Panc1 (cell line): ENCODE data around the gene CCDC8. TPM values are rescaled to one million over a fixed set of nuclear protein-coding genes. Genes with fewer than 3 reads are reported as not detected.

Source experiments
- ATAC-seq: fragments of 200-7000 bp; cut with Tn5 transposase; 2 replicates; pipeline ENCODE4 v1.9.1; 2020; ENCODE audit warnings: mild to moderate bottlenecking, moderate library complexity
- BruUV-seq: library from RNA; stranded (reverse); fragments of 400-500 nt; replicated peaks from 2 replicates; lab custom pipeline; 2021; lab: Mats Ljungman, UMichigan
- CTCF ChIA-PET: fragments of 300-600 bp; sonication (Branson Sonifier 250); formaldehyde crosslinking; loops from one replicate; lab custom pipeline; 2022; ENCODE audit warnings: antibody characterized with exemption; lab: Charles Lee
- POLR2A ChIA-PET: fragments of 300-600 bp; sonication (Branson Sonifier 250); formaldehyde crosslinking; loops from one replicate; lab custom pipeline; 2022; ENCODE audit warnings: antibody characterized with exemption; lab: Charles Lee
- DNase-seq: peaks from one replicate; pipeline ENCODE4 v3.0.0-alpha.2; 2010; ENCODE audit warnings: low read depth, low spot score
- H3K27ac ChIP-seq: 2 replicates; pipeline ENCODE4 v1.5.1; 2011; ENCODE audit warnings: mild to moderate bottlenecking, low read length, inconsistent platforms
- H3K27me3 ChIP-seq: fragments of 200-500 bp; sonication (Bioruptor generic); 2 replicates; pipeline ENCODE4 v1.6.0; 2014; ENCODE audit warnings: low read length, inconsistent platforms; ENCODE audit not compliant: control insufficient read depth, insufficient read depth
- H3K36me3 ChIP-seq: fragments of 200-500 bp; sonication (Bioruptor generic); 2 replicates; pipeline ENCODE4 v1.5.1; 2014; ENCODE audit warnings: inconsistent platforms, mild to moderate bottlenecking, low read length, moderate library complexity; ENCODE audit not compliant: control insufficient read depth, insufficient read depth
- H3K4me1 ChIP-seq: 2 replicates; pipeline ENCODE4 v1.5.1; 2011; ENCODE audit warnings: inconsistent platforms, mild to moderate bottlenecking, low read length, moderate library complexity; ENCODE audit not compliant: control insufficient read depth, insufficient read depth
- H3K4me3 ChIP-seq, 2 experiments: 2 replicates each; pipeline ENCODE4 v1.5.1; 2011 to 2012; ENCODE audit warnings: low read depth in 2 of 2, low read length in 2 of 2, mild to moderate bottlenecking in 2 of 2, inconsistent platforms in 1 of 2, moderate library complexity in 1 of 2
- H3K9me3 ChIP-seq: fragments of 200-500 bp; sonication (Bioruptor generic); 2 replicates; pipeline ENCODE4 v1.5.1; 2014; ENCODE audit warnings: low read depth, mild to moderate bottlenecking, inconsistent platforms, low read length, moderate library complexity; ENCODE audit not compliant: control insufficient read depth, insufficient read depth
- POLR2AphosphoS5 ChIP-seq: IDR thresholded peaks from 2 replicates; pipeline ENCODE4 v1.6.1; 2012; ENCODE audit warnings: mild to moderate bottlenecking, low read depth, low read length, moderate library complexity
- SIN3A ChIP-seq: IDR thresholded peaks from 2 replicates; pipeline ENCODE4 v1.6.1; 2012; ENCODE audit warnings: low read depth, mild to moderate bottlenecking, low read length, moderate library complexity, borderline replicate concordance; ENCODE audit not compliant: insufficient read depth
- TCF7L2 ChIP-seq: IDR thresholded peaks from 2 replicates; pipeline ENCODE4 v1.6.1; 2011; ENCODE audit warnings: mild to moderate bottlenecking, low read depth, low read length, inconsistent platforms
- in situ Hi-C: cut with HindIII; loops from 2 replicates; pipeline ENCODE4 v1.10.0; 2016; ENCODE audit warnings: low sequenced_read_pairs, low pct_unique_long_range_greater_than_20kb
- intact Hi-C: fragments of 100-400 bp; cut with micrococcal nuclease; formaldehyde crosslinking; loops from one replicate; pipeline ENCODE4 v1.10.0; 2022; ENCODE audit not compliant: unreplicated experiment
- total RNA-seq: library from RNA; stranded (reverse); gene quantifications from one replicate; pipeline ENCODE4 v1.2.1, GENCODE V29; 2021; ENCODE audit not compliant: unreplicated experiment
- TF ChIP-seq, protein P1 (sequence below): fragments of 450-650 bp; IDR thresholded peaks from 2 replicates; pipeline ENCODE4 v1.5.1; 2017; ENCODE audit warnings: mild to moderate bottlenecking
- TF ChIP-seq, protein P2 (sequence below), 2 experiments: IDR thresholded peaks; 2 replicates each; pipeline ENCODE4 v1.6.1; 2011 to 2012; ENCODE audit warnings: low read depth in 2 of 2, control low read depth in 1 of 2, low read length in 1 of 2, mild to moderate bottlenecking in 1 of 2, moderate library complexity in 1 of 2; ENCODE audit not compliant: insufficient read depth in 1 of 2

The CCDC8 gene
- total RNA-seq, 1 experiment from 2014 or later = 5.4 TPM

DNA sequence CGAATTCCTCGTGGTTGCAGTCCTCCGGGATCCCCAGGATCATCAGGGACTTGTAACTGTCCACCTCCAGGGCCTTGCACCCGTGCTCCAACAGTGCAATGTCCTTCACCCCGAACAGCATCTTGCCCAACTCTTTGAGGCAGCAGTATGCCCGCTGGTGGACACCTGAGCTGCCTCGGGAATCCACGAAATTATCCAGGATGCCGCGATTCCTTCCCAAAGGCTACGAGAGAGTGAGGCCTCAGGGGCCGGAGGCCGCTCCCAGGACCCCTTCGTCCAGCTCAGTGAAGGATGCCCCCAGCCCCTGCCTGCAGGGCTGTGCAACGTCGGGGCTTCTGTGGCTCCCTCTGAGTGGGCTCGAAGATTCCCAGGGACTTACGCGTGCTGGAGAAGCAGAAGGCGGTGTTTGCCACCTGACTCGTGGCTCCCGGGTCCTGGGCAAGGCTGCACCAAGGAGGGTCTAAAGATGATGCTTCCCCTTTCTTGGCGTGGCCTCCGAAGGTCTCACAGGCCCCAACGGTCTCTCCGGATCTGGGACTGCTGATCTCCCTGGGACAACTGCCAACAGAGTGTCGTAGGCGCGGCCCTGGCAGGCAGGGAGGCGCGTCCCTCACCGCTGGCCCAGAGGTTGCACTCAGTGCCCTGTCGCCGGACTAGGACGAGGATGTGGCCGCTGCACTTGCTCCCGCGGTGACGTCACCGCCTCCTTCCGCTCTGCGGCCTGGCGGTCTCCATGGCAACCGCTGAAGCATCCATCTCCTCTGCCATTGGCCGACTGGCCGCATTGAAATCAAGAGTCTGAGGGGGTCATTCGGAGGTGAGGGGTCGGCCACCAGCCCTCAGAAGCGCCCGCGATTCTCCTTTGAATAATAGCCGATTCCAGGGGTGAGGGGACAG is 15.1 kb upstream of the CCDC8 start, which contains the start of gene PNMA8C:
TSS of gene PNMA8C (minus strand) at position 698 of the 897 bp plus-strand sequence. CDS start at position 121, 577 bp downstream.
- no peak for DNase-seq
- Histone ChIP-seq H3K27ac (no peak within 1 kb of the TSS), H3K4me3 (peak within 1 kb of the TSS in 1 of 2 experiments; percentile 21; a peak in 1 of 4 replicates), H3K36me3 (no peaks in the 10 kb centered on the region), H3K9me3 (no peaks in the 10 kb centered on the region), H3K27me3 (no peaks in the 10 kb centered on the region), H3K4me1 (no peaks in the 10 kb centered on the region; the same call in 1 of the 2 replicates)
- CTCF ChIA-PET = interaction anchor here (0.6 kb wide), 1 partner anchor 11 kb away, joined by 3 read pairs; no protein-coding TSS in a partner anchor
- in situ Hi-C loops = no loop called here
- ATAC-seq = no peak
- intact Hi-C loops = no loop called here
- TF ChIP-seq SIN3A (no peak), POLR2AphosphoS5 (no peak), TCF7L2 (no peak)
- TF ChIP-seq, protein P1, sequence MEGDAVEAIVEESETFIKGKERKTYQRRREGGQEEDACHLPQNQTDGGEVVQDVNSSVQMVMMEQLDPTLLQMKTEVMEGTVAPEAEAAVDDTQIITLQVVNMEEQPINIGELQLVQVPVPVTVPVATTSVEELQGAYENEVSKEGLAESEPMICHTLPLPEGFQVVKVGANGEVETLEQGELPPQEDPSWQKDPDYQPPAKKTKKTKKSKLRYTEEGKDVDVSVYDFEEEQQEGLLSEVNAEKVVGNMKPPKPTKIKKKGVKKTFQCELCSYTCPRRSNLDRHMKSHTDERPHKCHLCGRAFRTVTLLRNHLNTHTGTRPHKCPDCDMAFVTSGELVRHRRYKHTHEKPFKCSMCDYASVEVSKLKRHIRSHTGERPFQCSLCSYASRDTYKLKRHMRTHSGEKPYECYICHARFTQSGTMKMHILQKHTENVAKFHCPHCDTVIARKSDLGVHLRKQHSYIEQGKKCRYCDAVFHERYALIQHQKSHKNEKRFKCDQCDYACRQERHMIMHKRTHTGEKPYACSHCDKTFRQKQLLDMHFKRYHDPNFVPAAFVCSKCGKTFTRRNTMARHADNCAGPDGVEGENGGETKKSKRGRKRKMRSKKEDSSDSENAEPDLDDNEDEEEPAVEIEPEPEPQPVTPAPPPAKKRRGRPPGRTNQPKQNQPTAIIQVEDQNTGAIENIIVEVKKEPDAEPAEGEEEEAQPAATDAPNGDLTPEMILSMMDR = no peak
- TF ChIP-seq, protein P2, sequence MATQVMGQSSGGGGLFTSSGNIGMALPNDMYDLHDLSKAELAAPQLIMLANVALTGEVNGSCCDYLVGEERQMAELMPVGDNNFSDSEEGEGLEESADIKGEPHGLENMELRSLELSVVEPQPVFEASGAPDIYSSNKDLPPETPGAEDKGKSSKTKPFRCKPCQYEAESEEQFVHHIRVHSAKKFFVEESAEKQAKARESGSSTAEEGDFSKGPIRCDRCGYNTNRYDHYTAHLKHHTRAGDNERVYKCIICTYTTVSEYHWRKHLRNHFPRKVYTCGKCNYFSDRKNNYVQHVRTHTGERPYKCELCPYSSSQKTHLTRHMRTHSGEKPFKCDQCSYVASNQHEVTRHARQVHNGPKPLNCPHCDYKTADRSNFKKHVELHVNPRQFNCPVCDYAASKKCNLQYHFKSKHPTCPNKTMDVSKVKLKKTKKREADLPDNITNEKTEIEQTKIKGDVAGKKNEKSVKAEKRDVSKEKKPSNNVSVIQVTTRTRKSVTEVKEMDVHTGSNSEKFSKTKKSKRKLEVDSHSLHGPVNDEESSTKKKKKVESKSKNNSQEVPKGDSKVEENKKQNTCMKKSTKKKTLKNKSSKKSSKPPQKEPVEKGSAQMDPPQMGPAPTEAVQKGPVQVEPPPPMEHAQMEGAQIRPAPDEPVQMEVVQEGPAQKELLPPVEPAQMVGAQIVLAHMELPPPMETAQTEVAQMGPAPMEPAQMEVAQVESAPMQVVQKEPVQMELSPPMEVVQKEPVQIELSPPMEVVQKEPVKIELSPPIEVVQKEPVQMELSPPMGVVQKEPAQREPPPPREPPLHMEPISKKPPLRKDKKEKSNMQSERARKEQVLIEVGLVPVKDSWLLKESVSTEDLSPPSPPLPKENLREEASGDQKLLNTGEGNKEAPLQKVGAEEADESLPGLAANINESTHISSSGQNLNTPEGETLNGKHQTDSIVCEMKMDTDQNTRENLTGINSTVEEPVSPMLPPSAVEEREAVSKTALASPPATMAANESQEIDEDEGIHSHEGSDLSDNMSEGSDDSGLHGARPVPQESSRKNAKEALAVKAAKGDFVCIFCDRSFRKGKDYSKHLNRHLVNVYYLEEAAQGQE (IDR thresholded peaks at IDR 0.05; ENCODE audit: insufficient read depth in 1 of 2, low read depth in 2 of 2, low read length in 1 of 2) = no peak
- BruUV-seq = no TSS peak
- POLR2A ChIA-PET = no interaction called here

DNA sequence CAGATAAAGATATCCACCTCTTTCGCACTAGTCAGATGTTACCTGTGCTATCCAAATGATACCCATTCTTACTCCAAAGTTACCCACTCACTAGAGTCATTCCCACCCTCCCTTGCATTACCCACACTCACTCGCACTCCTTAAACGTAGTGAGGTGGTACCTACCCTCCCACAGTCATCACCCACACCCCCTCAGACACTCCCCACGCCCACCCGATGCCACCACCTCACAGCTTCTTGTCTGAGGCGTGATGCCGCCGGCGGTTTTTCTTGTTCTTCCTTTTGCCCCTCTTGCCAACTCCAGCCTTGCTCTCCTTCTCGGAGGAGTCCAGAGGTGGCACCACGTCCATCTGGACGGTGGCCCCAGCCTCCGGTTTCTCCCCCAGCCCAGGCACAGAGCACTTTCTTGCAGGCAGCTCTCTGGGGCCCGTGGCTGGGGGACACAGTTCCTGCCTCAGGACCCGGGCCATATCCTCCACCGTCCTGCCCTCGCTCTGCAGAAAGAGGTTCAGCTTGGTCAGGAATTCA is 14.2 kb upstream of the CCDC8 start:
- ChIA-PET CTCF (no interaction called here), POLR2A (no interaction called here)
- TF ChIP-seq SIN3A (no peak), TCF7L2 (no peak), POLR2AphosphoS5 (no peak)
- TF ChIP-seq, protein P2 (IDR thresholded peaks at IDR 0.05; ENCODE audit: insufficient read depth in 1 of 2, low read depth in 2 of 2, low read length in 1 of 2) = no peak
- TF ChIP-seq, protein P1 = no peak
- ATAC-seq (no peak), DNase-seq (no peak)
- H3K27me3 ChIP-seq = no peaks in the 10 kb centered on the region
- no TSS peak for BruUV-seq
- no peaks in the 10 kb centered on the region for H3K9me3 ChIP-seq
- H3K4me3 ChIP-seq = no peak overlapping the region; a peak in 1 of 4 replicates
- intact Hi-C loops = no loop called here
- in situ Hi-C loops = no loop called here
- no peak overlapping the region for H3K27ac ChIP-seq
- H3K4me1 ChIP-seq = no peaks in the 10 kb centered on the region; the same call in 1 of the 2 replicates
- H3K36me3 ChIP-seq = no peaks in the 10 kb centered on the region
